WTC11 (cell line): ENCODE data around the gene TTLL9. TPM values are rescaled to one million over a fixed set of nuclear protein-coding genes. Genes with fewer than 3 reads are reported as not detected.

Source experiments
- ATAC-seq: fragments of 200-7000 bp; cut with Tn5 transposase; 2 replicates; pipeline ENCODE4 v1.10.0; 2021; ENCODE audit warnings: mild to moderate bottlenecking, moderate library complexity
- CTCF ChIA-PET: fragments of 300-600 bp; sonication (Branson Sonifier 250); formaldehyde crosslinking; loops from one replicate; lab custom pipeline; 2021; ENCODE audit warnings: antibody characterized with exemption; lab: Charles Lee
- POLR2A ChIA-PET: fragments of 350-600 bp; sonication (Branson Sonifier 250); formaldehyde crosslinking; loops from one replicate; lab custom pipeline; 2021; ENCODE audit warnings: antibody characterized with exemption; lab: Charles Lee
- DNase-seq: peaks from one replicate; pipeline ENCODE4 v3.0.0; 2021; ENCODE audit warnings: low spot score
- H3K27ac Mint-ChIP-seq: 2 replicates; pipeline ENCODE4 v1.8.0; 2021; ENCODE audit warnings: mixed read lengths
- H3K27me3 Mint-ChIP-seq: 2 replicates; pipeline ENCODE4 v1.8.0; 2021; ENCODE audit warnings: low read depth, mild to moderate bottlenecking, moderate library complexity, mixed read lengths
- H3K36me3 Mint-ChIP-seq: 2 replicates; pipeline ENCODE4 v1.8.0; 2021; ENCODE audit warnings: mixed read lengths
- H3K4me1 Mint-ChIP-seq: 2 replicates; pipeline ENCODE4 v1.8.0; 2022; ENCODE audit warnings: mixed read lengths
- H3K4me3 Mint-ChIP-seq: 2 replicates; pipeline ENCODE4 v1.8.0; 2021; ENCODE audit warnings: mild to moderate bottlenecking, moderate library complexity, mixed read lengths
- H3K9me3 Mint-ChIP-seq: 2 replicates; pipeline ENCODE4 v1.8.0; 2021; ENCODE audit warnings: mixed read lengths
- AFF4 ChIP-seq: sonication (generic); formaldehyde crosslinking; IDR thresholded peaks from 2 replicates; pipeline ENCODE4 v1.8.1; 2023; ENCODE audit warnings: mild to moderate bottlenecking, missing genetic modification reagents, borderline replicate concordance
- ELF4 ChIP-seq: sonication (generic); formaldehyde crosslinking; IDR thresholded peaks from 2 replicates; pipeline ENCODE4 v1.8.1; 2022; ENCODE audit warnings: low read depth, mild to moderate bottlenecking, moderate library complexity, missing genetic modification reagents
- ESRRA ChIP-seq: sonication (generic); formaldehyde crosslinking; IDR thresholded peaks from 2 replicates; pipeline ENCODE4 v1.8.1; 2022; ENCODE audit warnings: mild to moderate bottlenecking, missing genetic modification reagents, borderline replicate concordance
- KAT7 ChIP-seq: sonication (generic); formaldehyde crosslinking; IDR thresholded peaks from 2 replicates; pipeline ENCODE4 v1.8.1; 2023; ENCODE audit warnings: missing genetic modification reagents, mild to moderate bottlenecking, borderline replicate concordance
- NFATC4 ChIP-seq: fragments of 250-450 bp; sonication (Bioruptor Pico); IDR thresholded peaks from 2 replicates; pipeline ENCODE4 v1.9.0; 2021; ENCODE audit warnings: mild to moderate bottlenecking
- OVOL2 ChIP-seq: fragments of 250-450 bp; sonication (Bioruptor Pico); IDR thresholded peaks from 2 replicates; pipeline ENCODE4 v1.9.0; 2021; ENCODE audit warnings: mild to moderate bottlenecking, borderline replicate concordance
- SMAD4 ChIP-seq: sonication (generic); formaldehyde crosslinking; IDR thresholded peaks from 2 replicates; pipeline ENCODE4 v1.8.0; 2022; ENCODE audit warnings: mild to moderate bottlenecking, missing genetic modification reagents
- ZNF121 ChIP-seq: sonication (generic); formaldehyde crosslinking; IDR thresholded peaks from 2 replicates; pipeline ENCODE4 v1.8.0; 2023; ENCODE audit warnings: missing genetic modification reagents
- ZNF219 ChIP-seq: sonication (generic); formaldehyde crosslinking; IDR thresholded peaks from 2 replicates; pipeline ENCODE4 v1.8.0; 2023; ENCODE audit warnings: missing genetic modification reagents, mild to moderate bottlenecking, borderline replicate concordance
- ZNF396 ChIP-seq: fragments of 250-450 bp; sonication (Bioruptor Pico); IDR thresholded peaks from 2 replicates; pipeline ENCODE4 v1.8.0; 2021; ENCODE audit warnings: mild to moderate bottlenecking, moderate library complexity, borderline replicate concordance
- ZNF423 ChIP-seq: fragments of 250-450 bp; sonication (Bioruptor Pico); IDR thresholded peaks from 2 replicates; pipeline ENCODE4 v2.1.2; 2022; ENCODE audit warnings: mild to moderate bottlenecking, moderate library complexity
- ZNF512 ChIP-seq: sonication (generic); formaldehyde crosslinking; IDR thresholded peaks from 2 replicates; pipeline ENCODE4 v1.8.1; 2022; ENCODE audit warnings: missing genetic modification reagents, borderline replicate concordance
- total RNA-seq: library from RNA; stranded (reverse); gene quantifications from 3 replicates; pipeline ENCODE4 v1.2.3, GENCODE V29; 2021
- TF ChIP-seq, protein P1 (sequence below): sonication (generic); formaldehyde crosslinking; IDR thresholded peaks from 2 replicates; pipeline ENCODE4 v1.8.0; 2022; ENCODE audit warnings: mild to moderate bottlenecking, missing genetic modification reagents
- TF ChIP-seq, protein P2 (sequence below): sonication (generic); formaldehyde crosslinking; conservative IDR thresholded peaks from 2 replicates; pipeline ENCODE4 v1.8.1; 2023; ENCODE audit warnings: mild to moderate bottlenecking, low read depth, missing genetic modification reagents, moderate library complexity
- TF ChIP-seq, protein P3 (sequence below): fragments of 250-450 bp; sonication (Bioruptor Pico); IDR thresholded peaks from 2 replicates; pipeline ENCODE4 v1.9.0; 2021; ENCODE audit warnings: mild to moderate bottlenecking

The TTLL9 gene
- total RNA-seq, 1 experiment from 2014 or later: not detected

GRCh38 chr20:31831211-31831610 is 39.2 kb upstream of the TTLL9 start:
- Mint-ChIP-seq H3K4me3 (no peak overlapping the region), H3K27me3 (no peaks in the 10 kb centered on the region), H3K27ac (no peak overlapping the region), H3K36me3 (no peaks in the 10 kb centered on the region), H3K4me1 (0 out of 2 replicates have a peak, but pooled peaks cover 3% of the 10 kb centered on the region), H3K9me3 (no peaks in the 10 kb centered on the region)
- DNase-seq (no peak), ATAC-seq (no peak)
- CTCF ChIA-PET: interaction anchor here (0.8 to 2.0 kb wide), 4 partner anchors 8 to 22 kb away, joined by 3 to 8 read pairs (median 4); partner anchors contain the start of gene FOXS1
- POLR2A ChIA-PET: interaction anchor here (0.5 kb wide), 1 partner anchor 1604 kb away, joined by 4 read pairs; no protein-coding TSS in a partner anchor
- no peak for TF ChIP-seq ZNF121 (CRISPR knock-in tag)

DNA sequence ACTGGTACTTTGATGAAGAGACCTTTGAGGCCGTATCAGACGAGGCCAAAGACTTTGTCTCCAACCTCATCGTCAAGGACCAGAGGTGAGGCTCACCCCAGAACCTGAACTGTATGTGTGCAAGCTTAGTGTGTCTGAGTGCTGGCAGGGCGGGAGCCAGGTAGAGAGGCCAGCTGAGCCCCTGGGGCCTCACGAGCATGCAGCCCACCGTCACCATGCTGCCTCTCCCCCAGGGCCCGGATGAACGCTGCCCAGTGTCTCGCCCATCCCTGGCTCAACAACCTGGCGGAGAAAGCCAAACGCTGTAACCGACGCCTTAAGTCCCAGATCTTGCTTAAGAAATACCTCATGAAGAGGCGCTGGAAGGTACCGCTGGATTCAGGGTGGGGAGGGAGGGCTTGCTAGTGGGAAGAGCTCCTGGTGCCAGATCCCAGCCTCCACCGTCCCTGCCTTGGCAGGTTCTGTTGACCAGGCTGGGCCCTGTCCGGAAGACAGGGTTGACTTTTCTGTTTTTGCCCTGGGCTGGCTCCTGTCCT is 38.6 kb upstream of the TTLL9 start:
- ATAC-seq (no peak), DNase-seq (no peak)
- Mint-ChIP-seq H3K36me3 (no peaks in the 10 kb centered on the region), H3K9me3 (no peaks in the 10 kb centered on the region), H3K27me3 (no peaks in the 10 kb centered on the region), H3K27ac (no peak overlapping the region), H3K4me1 (0 out of 2 replicates have a peak, but pooled peaks cover 4% of the 10 kb centered on the region), H3K4me3 (no peak overlapping the region)
- TF ChIP-seq ZNF396 (CRISPR knock-in tag) (no peak), ZNF219 (CRISPR knock-in tag) (no peak), ELF4 (no peak), NFATC4 (CRISPR knock-in tag) (no peak), OVOL2 (CRISPR knock-in tag) (no peak), ESRRA (CRISPR knock-in tag) (no peak), ZNF423 (CRISPR knock-in tag) (no peak), SMAD4 (CRISPR knock-in tag) (no peak)
- TF ChIP-seq, protein P1, sequence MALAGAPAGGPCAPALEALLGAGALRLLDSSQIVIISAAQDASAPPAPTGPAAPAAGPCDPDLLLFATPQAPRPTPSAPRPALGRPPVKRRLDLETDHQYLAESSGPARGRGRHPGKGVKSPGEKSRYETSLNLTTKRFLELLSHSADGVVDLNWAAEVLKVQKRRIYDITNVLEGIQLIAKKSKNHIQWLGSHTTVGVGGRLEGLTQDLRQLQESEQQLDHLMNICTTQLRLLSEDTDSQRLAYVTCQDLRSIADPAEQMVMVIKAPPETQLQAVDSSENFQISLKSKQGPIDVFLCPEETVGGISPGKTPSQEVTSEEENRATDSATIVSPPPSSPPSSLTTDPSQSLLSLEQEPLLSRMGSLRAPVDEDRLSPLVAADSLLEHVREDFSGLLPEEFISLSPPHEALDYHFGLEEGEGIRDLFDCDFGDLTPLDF (CRISPR knock-in tag): no peak
- TF ChIP-seq, protein P2, sequence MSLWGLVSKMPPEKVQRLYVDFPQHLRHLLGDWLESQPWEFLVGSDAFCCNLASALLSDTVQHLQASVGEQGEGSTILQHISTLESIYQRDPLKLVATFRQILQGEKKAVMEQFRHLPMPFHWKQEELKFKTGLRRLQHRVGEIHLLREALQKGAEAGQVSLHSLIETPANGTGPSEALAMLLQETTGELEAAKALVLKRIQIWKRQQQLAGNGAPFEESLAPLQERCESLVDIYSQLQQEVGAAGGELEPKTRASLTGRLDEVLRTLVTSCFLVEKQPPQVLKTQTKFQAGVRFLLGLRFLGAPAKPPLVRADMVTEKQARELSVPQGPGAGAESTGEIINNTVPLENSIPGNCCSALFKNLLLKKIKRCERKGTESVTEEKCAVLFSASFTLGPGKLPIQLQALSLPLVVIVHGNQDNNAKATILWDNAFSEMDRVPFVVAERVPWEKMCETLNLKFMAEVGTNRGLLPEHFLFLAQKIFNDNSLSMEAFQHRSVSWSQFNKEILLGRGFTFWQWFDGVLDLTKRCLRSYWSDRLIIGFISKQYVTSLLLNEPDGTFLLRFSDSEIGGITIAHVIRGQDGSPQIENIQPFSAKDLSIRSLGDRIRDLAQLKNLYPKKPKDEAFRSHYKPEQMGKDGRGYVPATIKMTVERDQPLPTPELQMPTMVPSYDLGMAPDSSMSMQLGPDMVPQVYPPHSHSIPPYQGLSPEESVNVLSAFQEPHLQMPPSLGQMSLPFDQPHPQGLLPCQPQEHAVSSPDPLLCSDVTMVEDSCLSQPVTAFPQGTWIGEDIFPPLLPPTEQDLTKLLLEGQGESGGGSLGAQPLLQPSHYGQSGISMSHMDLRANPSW (CRISPR knock-in tag): no peak
- ChIA-PET CTCF (interaction anchor here (0.6 to 3.0 kb wide), 3 partner anchors 9 to 274 kb away, joined by 3 to 22 read pairs (median 3); partner anchors contain the start of gene FOXS1), POLR2A (no interaction called here)

DNA sequence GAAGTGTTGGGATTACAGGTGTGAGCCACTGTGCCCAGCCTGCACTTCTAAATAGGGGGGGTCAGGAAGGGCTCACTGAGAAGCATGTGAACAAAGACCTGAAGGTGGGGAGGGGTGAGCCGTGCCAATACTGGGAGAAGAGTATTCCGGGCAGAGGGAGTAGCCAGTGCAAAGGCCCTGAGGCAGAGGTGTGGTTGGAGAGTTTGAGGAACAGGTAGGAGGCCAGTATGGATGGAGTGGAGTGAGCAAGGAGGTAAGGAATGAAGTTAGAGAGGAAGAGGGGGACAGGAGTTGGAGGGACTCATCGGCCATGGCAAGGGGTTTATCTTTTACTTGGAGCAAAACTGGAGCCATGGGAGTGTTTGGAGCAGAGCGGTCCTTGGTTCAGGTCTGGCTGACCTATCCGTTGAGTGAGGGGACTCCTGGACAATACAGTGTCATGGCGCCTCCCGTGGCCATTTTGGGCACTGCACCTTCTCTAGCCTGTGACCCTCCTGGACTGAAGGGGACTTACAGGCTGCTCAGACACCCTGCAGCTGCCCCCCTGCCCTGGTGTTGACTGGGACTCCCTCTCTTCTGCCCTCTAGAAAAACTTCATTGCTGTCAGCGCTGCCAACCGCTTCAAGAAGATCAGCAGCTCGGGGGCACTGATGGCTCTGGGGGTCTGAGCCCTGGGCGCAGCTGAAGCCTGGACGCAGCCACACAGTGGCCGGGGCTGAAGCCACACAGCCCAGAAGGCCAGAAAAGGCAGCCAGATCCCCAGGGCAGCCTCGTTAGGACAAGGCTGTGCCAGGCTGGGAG is 37.1 kb upstream of the TTLL9 start:
- no peak overlapping the region for H3K4me3 Mint-ChIP-seq
- no peaks in the 10 kb centered on the region for H3K36me3 Mint-ChIP-seq
- H3K27ac Mint-ChIP-seq: no peak overlapping the region
- ATAC-seq (peak; percentile 92), DNase-seq (peak; percentile 98)
- ChIA-PET POLR2A (no interaction called here), CTCF (interaction anchor here (0.6 to 5.7 kb wide), 23 partner anchors 9 to 303 kb away, joined by 3 to 70 read pairs (median 4); partner anchors contain the start of genes FOXS1 and PDRG1)
- H3K27me3 Mint-ChIP-seq: no peaks in the 10 kb centered on the region
- H3K9me3 Mint-ChIP-seq: no peaks in the 10 kb centered on the region
- H3K4me1 Mint-ChIP-seq: 0 out of 2 replicates have a peak, but pooled peaks cover 8% of the 10 kb centered on the region
- TF ChIP-seq AFF4 (CRISPR knock-in tag) (no peak), ZNF512 (CRISPR knock-in tag) (no peak), KAT7 (CRISPR knock-in tag) (no peak)
- TF ChIP-seq, protein P3, sequence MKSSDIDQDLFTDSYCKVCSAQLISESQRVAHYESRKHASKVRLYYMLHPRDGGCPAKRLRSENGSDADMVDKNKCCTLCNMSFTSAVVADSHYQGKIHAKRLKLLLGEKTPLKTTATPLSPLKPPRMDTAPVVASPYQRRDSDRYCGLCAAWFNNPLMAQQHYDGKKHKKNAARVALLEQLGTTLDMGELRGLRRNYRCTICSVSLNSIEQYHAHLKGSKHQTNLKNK (CRISPR knock-in tag): 0 out of 2 replicates have a peak, but pooled peaks have one; percentile 22
- TF ChIP-seq, protein P1 (CRISPR knock-in tag): no peak
